Activated CD4-positive, CD25-positive, alpha-beta regulatory T cell (primary cell): ENCODE measurements around the gene CIB2.
A peak's percentile ranks its signal among the peaks of the same experiment; 100 is the strongest.
"Not testable (repeated sequence)": the region's sequence is repeated elsewhere in the genome, so short reads cannot be mapped to it uniquely, and the experiment has no call there.

Source experiments
- DNase-seq, 4 experiments: peaks; one replicate each; lab custom pipeline; 2025; lab: John Stamatoyannopoulos, UW

Gene CIB2

GRCh38 chr15:78131295-78132061 lies at the start of gene CIB2:
Gene CIB2 (minus strand): TSS chr15:78131445. CDS start chr15:78131215, 230 bp downstream.
- peak; percentile 48 to 72 (median 58) for DNase-seq

- no peak for DNase-seq
Measured at GRCh38 chr15:78179906-78180305, 48.7 kb upstream of the CIB2 start.

GRCh38 chr15:78179286-78179840 lies 48.1 kb upstream of the CIB2 start:
- no peak for DNase-seq

- DNase-seq: no peak
Measured at GRCh38 chr15:78178064-78178463, 46.8 kb upstream of the CIB2 start.

- no peak for DNase-seq
Measured at GRCh38 chr15:78177447-78177873, 46.2 kb upstream of the CIB2 start.

DNA sequence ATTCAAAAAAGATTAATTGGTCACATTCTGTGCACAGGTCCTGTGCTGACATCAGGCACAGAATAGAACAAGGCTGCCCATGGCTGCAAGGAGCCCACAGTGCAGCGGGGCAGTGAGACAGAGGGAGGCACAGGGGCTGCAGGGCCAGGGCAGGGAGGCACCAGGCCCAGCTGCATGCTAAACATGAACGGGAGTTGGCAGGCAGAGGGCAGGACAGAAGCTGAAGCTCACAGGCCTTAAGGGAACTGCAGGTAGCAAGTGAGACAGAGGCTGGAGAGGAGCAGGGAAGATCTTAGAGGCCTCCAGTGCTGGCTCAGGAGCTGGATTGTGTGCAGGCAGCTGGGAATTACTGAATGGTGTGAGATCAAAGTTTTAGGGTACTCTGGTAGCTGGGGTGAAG lies 44.1 kb upstream of the CIB2 start:
- DNase-seq: no peak

DNA sequence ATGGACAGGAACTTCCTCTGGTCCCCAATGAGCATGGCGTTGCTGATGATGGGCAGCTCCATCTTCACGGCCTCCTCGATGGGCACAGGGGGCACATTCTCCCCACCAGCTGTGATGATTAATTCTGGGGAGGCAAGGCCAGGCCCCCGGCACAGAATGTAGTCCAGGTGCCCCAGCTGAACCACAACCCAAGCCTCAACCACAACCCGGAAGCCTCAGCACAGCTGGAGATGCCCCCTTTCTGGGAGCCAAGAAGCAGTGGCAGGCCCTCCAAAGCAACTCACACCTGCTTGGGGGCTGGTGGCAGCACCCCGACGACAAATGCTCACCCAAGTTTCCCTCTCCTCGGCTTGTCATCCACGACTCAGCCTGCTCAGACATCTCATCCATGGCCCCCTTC lies 43.2 kb upstream of the CIB2 start:
- DNase-seq: no peak

- DNase-seq: no peak
Measured at GRCh38 chr15:78171864-78172472, 40.7 kb upstream of the CIB2 start.

DNA sequence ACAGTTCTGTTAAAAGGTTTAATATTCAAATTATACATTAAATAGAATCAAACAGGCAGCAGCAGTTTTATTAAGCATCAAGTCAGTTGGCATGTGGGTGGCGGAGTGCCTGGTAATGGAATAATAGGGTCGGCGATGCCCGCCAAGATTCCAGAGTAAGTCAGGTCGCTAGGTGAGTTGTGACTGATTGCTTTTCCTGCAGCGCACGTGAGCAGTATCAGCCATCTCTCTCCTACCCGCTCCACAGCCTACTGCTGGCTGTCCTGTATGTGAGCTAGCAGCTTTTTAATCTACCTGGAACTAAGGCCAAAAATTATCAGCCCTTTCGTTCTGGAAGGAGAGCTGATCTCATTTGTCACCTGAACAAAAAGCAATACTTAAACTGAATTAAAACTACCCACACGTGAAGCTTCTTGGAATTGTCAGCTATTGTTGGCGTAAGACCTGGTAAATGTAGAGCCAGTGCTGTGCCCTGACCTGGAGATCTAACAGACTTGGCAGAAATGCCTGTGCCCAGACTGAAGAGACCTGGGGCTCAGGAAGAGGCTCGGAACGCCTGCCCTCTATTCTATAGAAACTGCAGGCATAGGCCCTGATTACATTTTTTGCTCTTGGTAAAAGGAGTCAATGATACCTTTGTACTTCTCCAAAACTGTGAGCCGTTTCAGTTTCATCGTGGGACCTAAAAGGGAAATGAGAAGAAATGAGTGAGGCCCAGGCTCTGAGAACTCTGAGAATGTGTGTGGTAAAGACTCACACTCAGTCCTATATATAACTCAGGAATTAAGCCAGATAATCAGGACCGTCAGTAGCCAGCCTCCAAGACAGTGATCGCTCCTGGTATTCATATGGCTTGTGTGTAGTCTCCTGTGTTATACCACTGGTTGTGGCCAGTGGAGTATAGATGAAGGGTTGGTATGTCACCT lies 39.9 kb upstream of the CIB2 start:
- no peak for DNase-seq

DNA sequence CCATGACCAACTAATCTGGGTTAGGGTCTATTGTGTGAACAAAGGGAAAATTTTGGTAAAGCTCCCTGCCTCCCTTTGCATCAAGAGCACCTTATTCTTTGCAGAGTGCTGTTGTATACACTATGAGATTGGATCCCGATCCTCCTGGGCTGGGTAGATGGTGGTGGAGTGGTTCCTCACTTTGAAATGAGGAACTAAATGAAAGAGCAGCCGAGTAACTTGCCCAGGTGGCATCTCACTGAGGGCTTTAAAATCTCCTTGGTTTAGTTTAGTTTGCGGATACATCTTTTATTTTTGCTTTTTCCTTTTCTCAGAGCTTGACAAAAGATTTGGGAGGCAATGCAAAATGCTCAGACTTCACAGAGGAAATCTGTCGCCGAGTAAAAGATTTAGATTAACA lies 37.4 kb upstream of the CIB2 start:
- no peak for DNase-seq

DNA sequence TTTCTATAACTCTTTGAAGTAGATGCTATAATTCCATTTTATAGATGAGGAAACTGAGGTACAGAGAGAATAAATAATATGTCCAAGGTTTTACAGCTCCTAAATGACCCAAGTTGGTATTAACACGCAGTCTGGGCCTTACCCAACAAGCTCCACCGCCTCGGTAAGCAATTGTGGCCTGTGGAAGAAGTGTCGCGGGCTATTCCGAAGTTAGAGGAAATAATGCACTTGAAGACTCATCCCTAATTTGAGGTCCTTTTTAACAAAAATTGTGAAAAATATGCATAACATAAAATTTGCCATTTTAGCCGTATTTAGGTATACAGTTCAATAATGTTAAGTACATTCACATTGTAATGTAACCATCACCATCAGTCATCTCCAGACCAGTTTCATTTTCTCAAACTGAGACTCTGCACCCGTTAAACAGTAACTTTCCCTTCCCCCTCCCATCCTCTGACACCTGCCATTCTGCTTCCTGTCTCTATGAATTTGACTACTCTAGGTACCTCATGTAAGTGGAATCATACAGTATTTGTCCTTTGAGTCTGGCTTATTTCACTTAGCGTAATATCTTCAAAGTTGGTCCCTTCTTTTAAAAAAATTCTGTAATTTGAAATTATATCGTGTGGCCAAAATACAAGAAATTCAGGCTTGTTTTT lies 36.1 kb upstream of the CIB2 start:
- no peak for DNase-seq

- no peak for DNase-seq
Measured at GRCh38 chr15:78164010-78164409, 32.8 kb upstream of the CIB2 start.

DNA sequence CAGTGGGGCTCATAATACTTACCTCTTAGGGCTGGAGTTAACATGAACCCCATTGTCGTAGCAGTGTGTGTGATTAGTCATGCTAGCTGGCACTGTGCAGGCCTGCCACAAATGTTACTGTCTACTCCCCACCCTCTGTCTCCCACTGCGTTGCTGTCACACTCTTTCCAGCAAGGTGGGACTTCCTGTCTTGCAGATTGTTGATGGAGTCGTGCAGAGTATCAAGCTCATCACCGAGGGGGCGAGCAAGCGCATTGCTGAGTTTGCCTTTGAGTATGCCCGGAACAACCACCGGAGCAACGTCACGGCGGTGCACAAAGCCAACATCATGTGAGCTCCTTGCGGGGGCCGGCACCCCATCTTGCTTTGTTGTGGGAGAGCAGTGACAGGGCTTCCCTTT lies 30.8 kb upstream of the CIB2 start:
- no peak for DNase-seq

DNA sequence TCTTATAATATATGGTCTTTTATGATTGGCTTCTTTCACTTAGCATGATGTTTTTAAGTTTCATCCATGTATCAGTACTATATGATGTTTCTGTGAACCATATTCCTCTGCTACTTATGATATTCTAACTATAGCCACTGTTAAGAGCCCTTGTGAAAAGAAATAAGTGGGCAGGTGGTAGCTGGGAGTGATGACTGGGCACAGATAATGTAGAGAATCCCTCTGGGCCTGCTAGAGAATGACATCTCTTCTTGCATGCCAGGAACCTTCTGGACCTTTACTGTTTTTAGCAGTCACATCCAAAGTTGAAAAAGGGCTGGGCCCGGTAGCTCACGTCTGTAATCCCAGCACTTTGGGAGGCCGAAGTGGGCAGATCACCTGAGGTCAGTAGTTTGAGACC lies 28.1 kb upstream of the CIB2 start:
- DNase-seq: no peak

- no peak for DNase-seq
Measured at GRCh38 chr15:78157203-78157602, 26.0 kb upstream of the CIB2 start.

DNA sequence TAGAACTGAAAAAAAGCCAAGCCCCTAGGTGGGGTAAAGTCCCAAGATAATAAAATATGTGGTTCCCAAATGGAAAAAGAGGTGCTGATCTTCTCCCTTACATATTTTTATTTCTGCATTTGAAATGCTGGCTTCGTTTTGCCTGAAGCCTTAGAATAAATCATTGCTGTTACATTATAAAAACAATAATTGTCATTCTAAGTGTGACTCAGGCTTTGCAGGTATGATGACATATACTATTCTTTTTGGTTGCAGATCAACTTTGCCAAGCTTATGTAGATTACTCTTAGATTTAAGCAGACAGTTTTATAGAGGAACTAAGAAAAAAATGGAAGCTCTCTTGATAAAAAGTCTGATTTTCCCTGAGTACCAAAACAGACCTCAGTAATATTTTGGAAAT lies 25.4 kb upstream of the CIB2 start:
- DNase-seq: no peak

- no peak for DNase-seq
Measured at GRCh38 chr15:78155355-78155939, 24.2 kb upstream of the CIB2 start.

- no peak for DNase-seq
Measured at GRCh38 chr15:78154955-78155354, 23.7 kb upstream of the CIB2 start.

DNA sequence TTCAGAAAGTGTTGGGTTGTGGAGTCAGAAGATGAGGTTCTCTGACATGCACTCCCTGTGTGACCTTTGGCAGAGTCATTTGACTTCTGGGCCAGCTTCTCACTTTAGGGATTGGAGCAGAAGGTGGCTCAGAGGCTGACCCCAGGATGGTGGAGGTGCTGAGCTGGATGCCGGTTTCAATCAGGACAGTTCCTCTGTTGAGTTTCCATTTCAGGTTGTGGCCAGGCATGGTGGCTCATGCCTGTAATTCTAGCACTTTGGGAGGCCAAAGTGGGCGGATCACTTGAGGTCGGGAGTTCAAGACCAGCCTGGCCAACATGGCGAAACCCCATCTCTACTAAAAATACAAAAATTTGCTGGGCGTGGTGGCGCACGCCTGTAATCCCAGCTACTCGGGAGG lies 19.8 kb upstream of the CIB2 start:
- DNase-seq: not testable (repeated sequence)

GRCh38 chr15:78149805-78150751 lies 18.8 kb upstream of the CIB2 start:
- no peak for DNase-seq
